Cardiac septum (tissue), 1 donor: ENCODE measurements around the gene DDR2. TPM values are rescaled to one million over a fixed set of nuclear protein-coding genes. Genes with fewer than 3 reads are reported as not detected.
"Not testable (repeated sequence)": the region's sequence is repeated elsewhere in the genome, so short reads cannot be mapped to it uniquely, and the experiment has no call there.

ENCODE experiments used
- DNase-seq: peaks from one replicate; pipeline ENCODE4 v3.0.0-alpha.2; 2020; ENCODE audit warnings: low spot score
- intact Hi-C: fragments of 100-400 bp; cut with DNase I; formaldehyde crosslinking; loops from one replicate; pipeline ENCODE4 v1.14.0; 2022
- total RNA-seq: library from RNA; stranded (reverse); fragmentation: NEBNext Ultra II Directional; extraction: Animal tissue kit (Norgen Biotek cat#: 25700); gene quantifications from one replicate; pipeline ENCODE4 v1.2.1, GENCODE V29; 2021
- donor health status: DM: no; HTN: no; CAD: no.

Gene DDR2
- total RNA-seq, 1 donor from 2014 or later = 20.0 TPM

- intact Hi-C loops = no loop called here
- no peak for DNase-seq
These were observed 103.9 kb downstream of the DDR2 start for GRCh38 chr1:162736184-162736583.

GRCh38 chr1:162736633-162737067 lies 104.4 kb downstream of the DDR2 start:
- intact Hi-C loops = no loop called here
- no peak for DNase-seq

- intact Hi-C loops = no loop called here
- DNase-seq = no peak
These were observed 108.5 kb downstream of the DDR2 start for GRCh38 chr1:162740755-162741154.

- DNase-seq = no peak
- intact Hi-C loops = no loop called here
These were observed 109.3 kb downstream of the DDR2 start for GRCh38 chr1:162741574-162741973.

GRCh38 chr1:162746264-162746942 lies 114.1 kb downstream of the DDR2 start:
- DNase-seq, intact Hi-C loops: not testable (repeated sequence)

GRCh38 chr1:162753001-162753658 lies 120.9 kb downstream of the DDR2 start:
- intact Hi-C loops = loop anchor here (5.0 kb wide), 1 partner anchor 141 kb away; no protein-coding TSS in a partner anchor
- no peak for DNase-seq

GRCh38 chr1:162753998-162754585 lies 121.8 kb downstream of the DDR2 start:
- DNase-seq = no peak
- intact Hi-C loops = loop anchor here (5.0 kb wide), 1 partner anchor 142 kb away; no protein-coding TSS in a partner anchor

- no peak for DNase-seq
- intact Hi-C loops = no loop called here
These were observed 123.0 kb downstream of the DDR2 start for GRCh38 chr1:162755306-162755705.

- DNase-seq = no peak
- intact Hi-C loops = no loop called here
These were observed 124.3 kb downstream of the DDR2 start for GRCh38 chr1:162756523-162756922.

DNA sequence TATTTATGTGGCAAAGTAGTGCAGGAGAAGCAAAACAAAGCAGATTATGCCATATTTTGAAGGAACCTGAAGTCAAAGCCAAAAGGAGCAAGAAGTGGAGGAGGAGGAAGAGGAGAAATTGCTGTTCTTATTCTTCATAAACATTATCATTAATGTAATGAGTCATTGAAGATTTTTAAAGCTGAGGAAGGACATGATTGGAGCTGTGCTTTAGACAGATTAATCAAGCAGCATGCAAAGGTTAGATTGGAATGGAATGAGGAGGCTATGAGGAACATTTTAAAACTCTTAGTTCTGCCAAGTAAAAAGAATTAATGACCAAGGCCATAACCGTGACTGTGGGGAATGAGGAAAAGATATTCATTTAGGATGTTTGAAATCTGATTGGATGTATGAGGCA lies 125.2 kb downstream of the DDR2 start:
- no peak for DNase-seq
- intact Hi-C loops = no loop called here

DNA sequence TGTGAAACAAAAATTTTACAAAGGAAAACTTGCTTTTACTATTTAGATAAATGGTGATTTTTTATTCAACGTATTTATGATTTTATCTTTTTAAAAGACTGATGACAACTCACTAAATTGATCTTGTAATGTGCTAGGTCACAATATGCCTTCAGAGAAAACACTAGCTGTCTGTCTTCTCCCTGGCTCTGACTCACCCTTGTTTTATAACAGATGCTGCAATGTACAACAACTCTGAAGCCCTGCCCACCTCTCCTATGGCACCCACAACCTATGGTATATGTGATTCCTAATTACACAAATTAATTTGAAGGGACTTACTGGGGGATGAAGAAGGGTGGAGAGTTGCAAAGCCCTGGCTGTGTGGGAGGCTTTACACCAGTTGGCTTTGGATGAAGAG lies 133.5 kb downstream of the DDR2 start:
- no peak for DNase-seq
- intact Hi-C loops = no loop called here

GRCh38 chr1:162772571-162773154 lies 140.4 kb downstream of the DDR2 start:
- DNase-seq = no peak
- intact Hi-C loops = no loop called here

DNA sequence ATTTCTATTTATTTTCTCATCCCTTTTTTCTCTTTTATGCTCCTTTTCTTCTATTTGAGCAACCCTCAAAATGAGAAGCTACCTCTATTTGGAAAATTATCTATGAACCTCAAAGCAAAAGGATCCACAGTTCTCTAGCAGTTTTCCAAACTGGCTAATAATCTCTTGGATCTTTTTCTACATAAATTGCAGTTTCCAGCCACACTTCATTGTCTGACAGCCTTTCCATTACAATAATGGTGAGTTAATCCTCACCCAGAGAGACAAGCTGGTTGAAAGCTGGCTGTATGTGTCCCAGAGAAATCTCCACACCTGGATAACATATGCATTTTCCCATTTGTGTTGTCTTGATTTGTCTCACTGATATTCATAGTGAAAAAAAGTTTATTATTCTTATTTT lies 141.7 kb downstream of the DDR2 start:
- no peak for DNase-seq
- intact Hi-C loops = no loop called here

GRCh38 chr1:162779043-162779442 lies 146.8 kb downstream of the DDR2 start:
- intact Hi-C loops = no loop called here

GRCh38 chr1:162782671-162783070 lies 150.4 kb downstream of the DDR2 start:
- no peak for DNase-seq
- intact Hi-C loops = no loop called here

More at GRCh38 chr1:162779043-162779442, 146.8 kb downstream of the DDR2 start:
- no peak for DNase-seq

DNA sequence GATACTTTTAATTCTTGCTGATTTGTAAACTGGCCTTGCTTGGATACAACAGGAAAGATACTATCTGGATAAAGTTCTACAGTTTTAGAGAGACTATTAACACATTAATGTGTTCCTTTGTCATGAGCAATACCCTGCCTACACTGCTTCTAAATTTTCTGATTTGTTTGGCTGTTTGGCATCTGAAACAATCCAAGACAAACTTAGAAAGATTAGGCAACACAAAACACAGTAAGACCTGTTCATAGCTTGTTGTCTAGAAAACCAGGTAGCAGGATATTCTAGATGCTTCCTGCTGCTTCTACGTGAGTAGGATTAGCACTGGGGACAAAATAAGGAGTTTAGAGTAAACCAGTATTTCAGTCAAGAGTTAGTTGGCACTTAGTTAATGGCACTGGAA lies 152.7 kb downstream of the DDR2 start:
- intact Hi-C loops, DNase-seq: not testable (repeated sequence)

DNA sequence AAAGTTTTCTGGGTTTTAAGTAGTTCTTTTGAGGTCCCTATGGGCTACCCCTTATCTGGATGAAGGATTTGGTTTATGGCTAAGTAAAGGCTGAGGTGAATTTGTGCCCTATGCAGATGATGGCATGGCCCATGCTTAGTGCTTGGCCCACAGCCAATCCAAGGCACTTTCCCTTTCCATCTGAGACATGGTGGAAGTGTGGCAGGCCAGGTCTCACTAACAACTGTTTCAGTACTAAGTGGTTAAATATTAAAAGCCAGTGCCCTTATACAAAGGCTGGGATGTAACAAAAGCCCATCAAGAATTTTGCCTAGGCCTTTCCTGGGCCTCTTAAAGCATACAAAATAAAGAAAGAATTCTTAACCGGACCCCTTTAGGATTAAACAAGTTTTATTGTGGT lies 156.5 kb downstream of the DDR2 start:
- DNase-seq, intact Hi-C loops: not testable (repeated sequence)

GRCh38 chr1:162790303-162790984 lies 158.2 kb downstream of the DDR2 start, which contains the start of gene HSD17B7:
Gene HSD17B7, plus strand, starts transcription at chr1:162790702. Its CDS starts 99 bp downstream, at chr1:162790801.
- intact Hi-C loops = not testable (repeated sequence)
- peak; percentile 92 for DNase-seq

DNA sequence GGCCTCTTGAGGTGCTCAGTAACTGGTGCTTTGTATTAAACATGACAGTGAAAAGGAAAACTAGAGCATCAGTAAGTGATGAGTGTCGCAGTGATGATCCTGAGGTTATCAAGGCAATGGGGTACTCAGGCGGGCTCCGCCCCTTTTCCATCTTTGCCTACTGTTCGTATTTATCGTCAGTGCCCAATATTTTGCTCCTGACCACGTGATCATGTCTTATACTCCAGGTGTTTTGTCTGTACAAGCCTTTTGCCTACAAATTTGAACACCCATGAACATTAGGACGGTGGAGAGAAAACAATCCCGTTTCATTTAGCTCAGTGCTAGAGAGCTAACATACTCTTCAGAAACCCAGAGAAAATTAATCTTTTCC lies 158.7 kb downstream of the DDR2 start:
- DNase-seq, intact Hi-C loops: not testable (repeated sequence)

DNA sequence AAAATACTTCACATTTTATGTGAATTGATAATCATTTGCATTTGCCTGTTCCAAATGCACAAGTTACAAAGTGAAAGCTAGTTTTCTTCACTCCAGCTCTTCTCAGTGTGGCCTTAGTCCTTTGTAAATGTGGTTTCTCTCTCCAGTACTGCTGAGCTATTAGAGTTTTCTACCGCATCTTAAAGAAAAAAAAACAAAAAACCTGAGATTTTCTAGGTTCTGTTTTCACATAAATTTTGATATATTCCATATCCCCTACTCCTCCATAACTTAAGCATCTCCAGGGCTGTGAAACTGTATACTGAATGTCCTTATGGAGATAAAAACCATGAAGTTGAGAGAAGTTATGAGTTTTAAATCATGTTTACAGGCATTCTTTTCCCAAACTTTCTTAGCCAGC lies 162.0 kb downstream of the DDR2 start:
- DNase-seq, intact Hi-C loops: not testable (repeated sequence)
